Activated CD4-positive, CD25-positive, alpha-beta regulatory T cell (primary cell): ENCODE measurements around the gene PHF21A.

Experiments
- DNase-seq, 4 experiments: peaks; one replicate each; lab custom pipeline; 2025; lab: John Stamatoyannopoulos, UW

The PHF21A gene

GRCh38 chr11:45885274-45885920 lies 235.9 kb downstream of the PHF21A start, which contains the start of gene MAPK8IP1:
Gene MAPK8IP1, plus strand, starts transcription at chr11:45885651. Its CDS starts 170 bp downstream, at chr11:45885821.
- DNase-seq: peak; percentile 9 to 24 (median 17)

- no peak for DNase-seq
Measured at GRCh38 chr11:45884596-45885185, 236.6 kb downstream of the PHF21A start.
